ENCODE measurements around the gene RASAL1.
A peak's percentile ranks its signal among the peaks of the same experiment; 100 is the strongest.

RASAL1 gene

GRCh38 chr12:113162102-113163029, 26.8 kb upstream of the RASAL1 start:
- no peak for DNase-seq

GRCh38 chr12:113161415-113162016, 26.0 kb upstream of the RASAL1 start:
- no peak for DNase-seq

DNA sequence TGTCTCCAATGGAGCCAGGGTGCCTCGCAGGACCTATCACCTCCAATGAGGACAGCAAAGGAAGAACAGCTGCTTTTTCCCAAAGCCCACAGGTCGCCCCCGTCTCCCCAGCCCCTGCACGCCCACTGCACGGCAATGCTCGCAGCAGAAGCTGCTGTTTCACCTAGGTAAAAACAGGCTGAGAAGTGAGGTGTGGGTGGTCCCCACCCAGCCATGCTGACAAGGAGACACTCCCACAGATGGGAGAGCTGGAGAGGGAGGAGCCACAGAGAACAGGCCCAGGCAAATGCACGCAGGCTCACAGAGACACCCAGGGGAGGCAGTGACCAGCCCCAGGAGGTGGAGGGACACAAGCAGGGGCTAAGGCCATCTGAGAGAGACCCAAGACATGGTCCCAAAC, 24.4 kb upstream of the RASAL1 start:
- no peak for DNase-seq

GRCh38 chr12:113158439-113159203, 23.1 kb upstream of the RASAL1 start:
- no peak for DNase-seq

GRCh38 chr12:113157218-113157859, 21.8 kb upstream of the RASAL1 start:
- no peak for DNase-seq

GRCh38 chr12:113155646-113156045, 20.1 kb upstream of the RASAL1 start:
- no peak for DNase-seq

DNA sequence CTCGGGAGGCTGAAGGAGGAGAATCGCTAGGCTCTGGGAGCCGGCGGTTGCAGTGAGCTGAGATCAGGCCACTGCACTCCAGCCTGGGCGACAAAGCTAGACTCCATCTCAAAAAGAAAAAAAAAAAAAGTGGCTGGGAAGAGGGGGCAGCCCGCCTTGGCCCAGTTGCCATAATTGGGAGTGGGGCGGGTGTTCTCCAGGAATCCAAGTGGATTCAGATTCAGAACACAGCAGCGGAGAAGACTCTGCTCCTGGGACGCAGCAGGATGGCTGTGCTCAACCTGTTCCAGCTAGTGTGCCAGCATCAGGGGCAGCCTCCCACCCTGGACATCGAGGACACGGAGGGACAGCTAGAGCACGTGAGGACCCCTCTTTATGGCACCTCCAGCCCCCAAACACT, 19.5 kb upstream of the RASAL1 start:
- no peak for DNase-seq

DNA sequence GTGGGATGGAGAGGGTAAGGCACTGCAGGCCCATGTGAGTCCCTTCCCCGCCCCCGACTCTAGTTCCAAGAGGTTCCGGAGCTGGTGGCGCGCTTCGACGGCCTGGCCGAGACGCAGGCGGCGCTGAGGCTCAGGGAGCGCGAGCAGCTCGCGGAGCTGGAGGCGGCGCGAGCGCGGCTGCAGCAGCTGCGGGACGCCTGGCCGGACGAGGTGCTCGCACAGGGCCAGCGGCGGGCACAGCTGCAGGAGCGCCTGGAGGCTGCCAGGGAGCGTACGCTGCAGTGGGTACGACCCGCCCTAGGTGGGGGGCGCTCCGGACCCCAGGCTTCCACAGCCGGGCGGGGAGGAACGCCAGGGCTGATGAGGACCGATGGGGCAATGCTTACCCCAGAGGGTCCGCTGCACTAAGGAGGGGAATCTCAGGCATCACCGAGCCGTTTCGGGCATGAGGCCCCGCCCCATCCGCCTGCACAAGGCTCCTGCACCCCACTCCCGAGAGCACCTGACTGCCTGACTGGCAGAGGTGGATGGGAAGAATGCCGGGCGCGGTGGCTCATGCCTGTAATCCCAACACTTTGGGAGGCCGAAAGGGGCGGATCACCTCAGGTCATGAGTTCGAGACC, 18.9 kb upstream of the RASAL1 start:
- DNase-seq, result no peak

GRCh38 chr12:113152835-113153814, 17.6 kb upstream of the RASAL1 start:
- peak; percentile 38 for DNase-seq

DNA sequence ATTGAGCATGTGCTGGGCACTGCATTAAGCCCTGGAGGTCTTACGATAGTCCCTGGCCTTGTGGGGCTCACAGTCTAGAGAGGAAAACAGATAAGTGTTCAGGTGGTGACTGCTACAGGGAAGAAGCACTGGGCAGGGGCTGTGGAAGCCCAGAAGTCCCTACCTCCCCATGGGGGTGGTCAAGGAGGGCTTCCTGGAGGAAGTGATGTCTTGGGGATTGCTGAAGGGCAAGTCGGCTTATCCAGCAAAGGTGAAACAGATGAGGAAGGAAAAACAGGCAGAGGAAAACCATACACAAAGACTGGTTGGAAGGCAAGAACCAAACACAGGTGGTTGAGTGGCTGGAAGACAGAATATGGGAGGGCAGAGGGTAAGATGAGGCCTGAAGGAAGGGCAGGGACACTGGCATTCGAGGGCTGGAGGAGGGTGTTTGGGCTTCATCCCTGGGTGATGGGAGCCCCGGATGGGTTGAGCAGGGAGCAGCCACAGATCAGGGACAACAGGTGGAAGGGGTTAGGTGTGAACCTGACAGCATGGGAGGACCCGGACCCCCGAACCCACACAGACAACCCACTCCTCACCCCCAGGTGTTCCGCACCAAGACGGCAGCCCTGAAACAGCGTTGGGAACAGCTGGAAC, 16.8 kb upstream of the RASAL1 start:
- DNase-seq, result no peak

GRCh38 chr12:113151655-113152054, 16.1 kb upstream of the RASAL1 start:
- no peak for DNase-seq

GRCh38 chr12:113149361-113150150, 14.0 kb upstream of the RASAL1 start, which contains the start of gene CFAP73:
Gene CFAP73 (plus strand): TSS chr12:113149724. CDS start chr12:113149858, 134 bp downstream.
- peak; percentile 53 for DNase-seq

GRCh38 chr12:113146999-113147398, 11.4 kb upstream of the RASAL1 start:
- DNase-seq, result no peak

- no peak for DNase-seq
Measured at GRCh38 chr12:113145720-113146551, 10.4 kb upstream of the RASAL1 start.

DNA sequence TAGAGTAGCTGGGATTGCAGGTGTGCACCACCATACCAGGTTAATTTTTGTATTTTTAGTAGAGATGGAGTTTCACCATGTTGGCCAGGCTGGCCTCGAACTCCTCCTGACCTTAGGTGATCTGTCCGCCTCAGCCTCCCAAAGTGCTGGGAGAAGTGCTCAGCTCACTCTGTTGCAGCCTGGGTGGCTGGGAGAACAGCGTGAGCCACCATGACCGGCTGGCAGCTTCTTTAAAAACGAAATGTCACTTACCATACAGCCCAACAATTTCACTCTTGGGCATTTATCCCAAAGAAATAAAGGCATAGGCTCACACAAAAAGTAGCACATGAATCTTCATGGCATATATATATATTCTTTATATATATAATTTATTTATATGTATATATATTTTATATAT, 9.2 kb upstream of the RASAL1 start:
- DNase-seq, result no peak

DNA sequence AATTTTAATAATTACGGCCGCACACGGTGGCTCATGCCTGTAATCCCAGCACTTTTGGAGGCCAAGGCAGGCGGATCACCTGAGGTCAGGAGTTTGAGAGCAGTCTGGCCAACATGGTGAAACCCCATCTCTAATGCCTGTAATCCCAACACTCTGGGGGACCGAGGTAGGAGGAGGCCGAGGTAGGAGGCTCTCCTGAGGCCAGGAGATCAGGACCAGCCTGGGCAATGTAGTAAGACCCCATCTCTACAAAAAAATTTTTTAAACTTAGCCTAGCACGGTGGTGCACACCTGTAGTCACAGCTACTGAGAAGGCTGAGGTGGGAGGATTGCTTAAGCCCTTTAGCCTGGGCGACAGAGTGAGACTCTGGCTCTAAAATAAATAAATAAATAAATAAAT, 8.4 kb upstream of the RASAL1 start:
- no peak for DNase-seq

GRCh38 chr12:113142886-113143332, 7.3 kb upstream of the RASAL1 start:
- no peak for DNase-seq

DNA sequence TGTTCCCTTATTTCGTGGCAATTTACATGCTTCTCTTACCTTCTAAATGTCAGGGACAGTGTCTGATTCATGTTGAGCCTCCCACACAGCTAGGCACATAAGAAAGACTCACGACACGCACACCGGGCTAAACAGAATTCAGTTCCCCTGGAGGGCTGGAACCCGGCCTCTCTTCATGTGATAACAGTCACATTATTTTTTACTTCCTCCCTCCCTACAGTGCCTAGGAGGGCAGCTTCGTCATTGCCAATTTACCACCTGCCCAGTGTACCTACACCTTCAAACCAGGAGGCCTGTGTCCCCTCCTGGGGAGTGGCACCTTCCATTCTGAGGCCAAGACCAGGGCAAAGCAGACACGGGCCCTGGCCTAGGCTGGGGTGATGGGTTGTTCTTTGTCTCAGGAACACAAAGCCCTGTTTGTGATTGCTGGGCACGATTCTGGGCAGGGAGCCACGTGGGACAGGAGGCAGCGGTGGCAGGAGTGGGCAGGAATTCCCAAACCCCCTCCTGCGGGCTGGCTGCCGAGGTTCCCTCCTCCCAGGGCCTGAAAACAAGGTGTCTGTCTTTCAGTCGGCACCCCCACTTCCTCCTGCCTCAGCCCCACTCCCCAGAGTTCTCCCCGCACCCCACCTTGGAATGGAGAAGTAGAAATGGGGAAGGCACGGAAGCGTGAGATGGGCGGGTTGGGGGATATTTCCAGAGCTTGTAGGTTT, 6.8 kb upstream of the RASAL1 start:
- no peak for DNase-seq
